GM23248 (cell line): ENCODE measurements around the gene PRR5L. TPM values are rescaled to one million over a fixed set of nuclear protein-coding genes. Genes with fewer than 3 reads are reported as not detected.

Source experiments
- DNase-seq: peaks from one replicate; pipeline ENCODE4 v3.0.0-alpha.2; 2015
- H2AFZ ChIP-seq: fragments of 200-600 bp; sonication (generic); 2 replicates; pipeline ENCODE4 v1.6.1; 2016; ENCODE audit warnings: antibody characterized with exemption
- H3F3A ChIP-seq: fragments of 200-600 bp; sonication (generic); 2 replicates; pipeline ENCODE4 v1.6.1; 2016; ENCODE audit warnings: mild to moderate bottlenecking, antibody characterized with exemption, mixed run types; ENCODE audit not compliant: insufficient read depth
- H3K27ac ChIP-seq: fragments of 200-600 bp; sonication (generic); 2 replicates; pipeline ENCODE4 v1.5.1; 2016; ENCODE audit warnings: mild to moderate bottlenecking
- H3K27me3 ChIP-seq: fragments of 200-600 bp; sonication (generic); replicated peaks from 2 replicates; pipeline ENCODE4 v1.6.1; 2016; ENCODE audit warnings: mild to moderate bottlenecking; ENCODE audit not compliant: insufficient read depth
- H3K36me3 ChIP-seq: fragments of 200-600 bp; sonication (generic); 2 replicates; pipeline ENCODE4 v1.6.1; 2016; ENCODE audit warnings: low read depth, mild to moderate bottlenecking
- H3K4me1 ChIP-seq: fragments of 200-600 bp; sonication (generic); 2 replicates; pipeline ENCODE4 v1.6.1; 2016; ENCODE audit warnings: mild to moderate bottlenecking; ENCODE audit not compliant: insufficient read depth
- H3K4me2 ChIP-seq: fragments of 200-600 bp; sonication (generic); one replicate; pipeline ENCODE4 v1.6.1; 2016; ENCODE audit warnings: mild to moderate bottlenecking; ENCODE audit not compliant: unreplicated experiment
- H3K4me3 ChIP-seq: fragments of 200-600 bp; sonication (generic); 2 replicates; pipeline ENCODE4 v1.5.1; 2016; ENCODE audit warnings: mild to moderate bottlenecking
- H3K79me2 ChIP-seq: fragments of 200-600 bp; sonication (generic); 2 replicates; pipeline ENCODE4 v1.6.1; 2016; ENCODE audit warnings: mild to moderate bottlenecking; ENCODE audit not compliant: insufficient read depth
- H3K9ac ChIP-seq: fragments of 200-600 bp; sonication (generic); 2 replicates; pipeline ENCODE4 v1.6.1; 2016; ENCODE audit warnings: mild to moderate bottlenecking
- H3K9me2 ChIP-seq: fragments of 200-600 bp; sonication (generic); 2 replicates; pipeline ENCODE4 v1.6.1; 2016; ENCODE audit warnings: mixed run types, mild to moderate bottlenecking, moderate library complexity; ENCODE audit not compliant: insufficient read depth
- H3K9me3 ChIP-seq: fragments of 200-600 bp; sonication (generic); one replicate; pipeline ENCODE4 v1.6.1; 2017; ENCODE audit warnings: low read depth
- H4K20me1 ChIP-seq: fragments of 200-600 bp; sonication (generic); 2 replicates; pipeline ENCODE4 v1.6.0; 2016; ENCODE audit not compliant: insufficient read depth
- EZH2 ChIP-seq: fragments of 200-600 bp; sonication (generic); IDR thresholded peaks from 2 replicates; pipeline ENCODE4 v1.6.1; 2018; ENCODE audit warnings: antibody characterized with exemption, mild to moderate bottlenecking; ENCODE audit not compliant: insufficient read depth, poor library complexity, severe bottlenecking
- EZH2phosphoT487 ChIP-seq: fragments of 200-600 bp; sonication (generic); IDR thresholded peaks from 2 replicates; pipeline ENCODE4 v1.6.1; 2018; ENCODE audit warnings: antibody characterized with exemption, moderate library complexity, mild to moderate bottlenecking, low read depth; ENCODE audit not compliant: insufficient read depth
- WGBS, 2 experiments: methylation state at CpG; one replicate each; pipeline ENCODE4 v1.1.6; 2015 to 2017; ENCODE audit warnings: low lambda C conversion rate in 2 of 2, low coverage in 1 of 2; ENCODE audit errors: missing lambda C conversion rate in 2 of 2; 5-methylcytosine and 5-hydroxymethylcytosine counted together
- in situ Hi-C: fragments of 300-500 bp; cut with MboI; formaldehyde crosslinking; loops from 2 replicates; pipeline ENCODE4 v1.15.0; 2020
- polyA plus RNA-seq: library from polyadenylated mRNA; unstranded; fragments of >200 nt; fragmentation: Nextera tagmentation; extraction: Ambion mirVana; gene quantifications from 2 replicates; pipeline ENCODE4 v1.2.1, GENCODE V29; 2016
- total RNA-seq: library from RNA; depleted of rRNA; stranded (reverse); fragments of >200 nt; shearing (Covaris generic); gene quantifications from 2 replicates; pipeline ENCODE4 v1.2.3, GENCODE V29; 2014

Gene PRR5L
- total and polyA plus RNA-seq, 2 experiments from 2014 or later, result 9.0 to 29.8 TPM

GRCh38 chr11:36360318-36360717, 64.2 kb downstream of the PRR5L start:
- Histone ChIP-seq H3K27me3 (no peaks in the 10 kb centered on the region), H3F3A (peaks cover 18% of the 10 kb centered on the region), H3K9ac (no peak overlapping the region), H3K4me1 (peaks cover 45% of the 10 kb centered on the region), H3K36me3 (no peaks in the 10 kb centered on the region), H3K4me2 (no peak overlapping the region), H4K20me1 (no peaks in the 10 kb centered on the region), H3K4me3 (no peak overlapping the region), H2AFZ (no peak overlapping the region), H3K27ac (no peak overlapping the region), H3K9me2 (no peaks in the 10 kb centered on the region), H3K79me2 (no peaks in the 10 kb centered on the region), H3K9me3 (no peaks in the 10 kb centered on the region)
- in situ Hi-C loops, result no loop called here
- TF ChIP-seq EZH2phosphoT487, result no peak
- no peak for TF ChIP-seq EZH2
- DNase-seq, result no peak
- 90 to 99% methylated on average over 3 of the region's 3 CpGs for WGBS, 2 experiments

- peaks cover 15% of the 10 kb centered on the region for H3F3A ChIP-seq
- DNase-seq, result no peak
- peak overlapping the region; percentile 75; the same call in 1 of the 2 replicates for H3K27ac ChIP-seq
These were observed 64.8 kb downstream of the PRR5L start for GRCh38 chr11:36360826-36361415.

GRCh38 chr11:36361472-36361871, 65.4 kb downstream of the PRR5L start:
- DNase-seq, result peak; percentile 27
- peak overlapping the region; percentile 69 for H2AFZ ChIP-seq
- H3K79me2 ChIP-seq, result no peaks in the 10 kb centered on the region
- H3K27ac ChIP-seq, result peak overlapping the region; percentile 75
- H3K36me3 ChIP-seq, result no peaks in the 10 kb centered on the region
- peaks cover 12% of the 10 kb centered on the region for H3F3A ChIP-seq
- peak overlapping the region; percentile 73 for H3K9ac ChIP-seq
- in situ Hi-C loops, result no loop called here
- peaks cover 33% of the 10 kb centered on the region for H3K4me1 ChIP-seq
- H3K9me2 ChIP-seq, result no peaks in the 10 kb centered on the region
- H3K9me3 ChIP-seq, result no peaks in the 10 kb centered on the region
- peak overlapping the region; percentile 56 for H3K4me3 ChIP-seq
- 53 to 57% methylated on average over 1 of the region's 1 CpG for whole genome bisulfite sequencing, 2 experiments
- no peaks in the 10 kb centered on the region for H3K27me3 ChIP-seq
- H3K4me2 ChIP-seq, result peak overlapping the region; percentile 76
- TF ChIP-seq EZH2, result no peak
- no peak for TF ChIP-seq EZH2phosphoT487
- no peaks in the 10 kb centered on the region for H4K20me1 ChIP-seq

More at GRCh38 chr11:36360826-36361415, 64.8 kb downstream of the PRR5L start:
- H3K4me1 ChIP-seq, result peaks cover 39% of the 10 kb centered on the region
- H3K4me3 ChIP-seq, result no peak overlapping the region
- H3K27me3 ChIP-seq, result no peaks in the 10 kb centered on the region
- no peaks in the 10 kb centered on the region for H3K79me2 ChIP-seq
- no peak overlapping the region for H2AFZ ChIP-seq
- no peaks in the 10 kb centered on the region for H4K20me1 ChIP-seq
- H3K4me2 ChIP-seq, result peak overlapping the region; percentile 76
- in situ Hi-C loops, result no loop called here
- no peaks in the 10 kb centered on the region for H3K36me3 ChIP-seq
- 66 to 74% methylated on average over 4 of the region's 4 CpGs for WGBS, 2 experiments
- H3K9me3 ChIP-seq, result no peaks in the 10 kb centered on the region
- TF ChIP-seq EZH2 (no peak), EZH2phosphoT487 (no peak)
- H3K9me2 ChIP-seq, result no peaks in the 10 kb centered on the region
- no peak overlapping the region for H3K9ac ChIP-seq

GRCh38 chr11:36361901-36362391, 65.9 kb downstream of the PRR5L start:
- Histone ChIP-seq H3K4me3 (peak overlapping the region; percentile 56), H3K4me1 (peaks cover 29% of the 10 kb centered on the region), H2AFZ (peak overlapping the region; percentile 69)

More at GRCh38 chr11:36361901-36362391, 65.9 kb downstream of the PRR5L start:
- no peaks in the 10 kb centered on the region for H3K9me3 ChIP-seq
- H3K79me2 ChIP-seq, result no peaks in the 10 kb centered on the region
- 6 to 10% methylated on average over 11 of the region's 11 CpGs for WGBS, 2 experiments
- H3K9ac ChIP-seq, result peak overlapping the region; percentile 73
- H3K9me2 ChIP-seq, result no peaks in the 10 kb centered on the region
- no peaks in the 10 kb centered on the region for H3K27me3 ChIP-seq
- no peaks in the 10 kb centered on the region for H4K20me1 ChIP-seq
- H3K27ac ChIP-seq, result peak overlapping the region; percentile 75
- TF ChIP-seq EZH2 (no peak), EZH2phosphoT487 (no peak)
- in situ Hi-C loops, result no loop called here
- peak overlapping the region; percentile 76 for H3K4me2 ChIP-seq
- H3F3A ChIP-seq, result peaks cover 12% of the 10 kb centered on the region
- peak; percentile 89 for DNase-seq
- H3K36me3 ChIP-seq, result no peaks in the 10 kb centered on the region
